Fibroblast of upper back skin (primary cell): ENCODE measurements around the gene SHH.

ENCODE experiments used
- DNase-seq: peaks from one replicate; pipeline ENCODE4 v3.0.0-alpha.2; 2013

The SHH gene

GRCh38 chr7:155811895-155812761, at the start of gene SHH:
SHH (minus strand) TSS chr7:155812463; CDS start chr7:155812122, 341 bp downstream.
- DNase-seq, result no peak

- no peak for DNase-seq
These were observed 49.2 kb upstream of the SHH start for GRCh38 chr7:155861480-155861868.

DNA sequence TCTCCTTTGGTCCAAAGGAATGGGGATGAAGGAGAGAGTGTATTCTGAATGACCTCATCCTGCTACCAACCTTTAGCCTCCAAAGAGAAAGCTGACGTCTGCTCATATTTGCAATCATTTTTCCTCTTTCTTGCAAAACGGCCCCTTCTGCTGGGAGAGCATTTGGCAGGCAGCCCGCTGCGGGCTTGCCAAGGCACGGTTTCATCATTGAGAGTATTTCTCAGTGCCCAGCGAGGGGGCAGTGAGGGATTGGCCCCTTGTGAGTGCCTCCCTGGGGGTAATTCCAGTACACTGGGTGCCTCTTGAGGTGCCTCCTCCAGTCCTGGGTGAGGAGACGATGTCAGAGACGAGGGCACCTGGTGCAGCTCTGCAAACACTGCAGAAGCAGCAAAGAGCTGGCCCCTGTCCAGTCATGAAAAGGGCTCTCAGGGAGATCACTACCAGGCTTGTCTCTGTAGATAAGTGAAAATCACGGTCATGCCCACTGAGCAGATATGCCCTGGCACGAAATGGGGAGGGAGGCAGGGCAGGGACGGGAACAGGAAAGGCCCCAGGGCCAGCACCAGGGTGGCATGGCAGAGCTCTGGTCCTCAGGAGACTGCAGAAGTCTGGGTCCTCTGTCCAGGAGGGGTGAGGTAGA, 48.7 kb upstream of the SHH start:
- no peak for DNase-seq

DNA sequence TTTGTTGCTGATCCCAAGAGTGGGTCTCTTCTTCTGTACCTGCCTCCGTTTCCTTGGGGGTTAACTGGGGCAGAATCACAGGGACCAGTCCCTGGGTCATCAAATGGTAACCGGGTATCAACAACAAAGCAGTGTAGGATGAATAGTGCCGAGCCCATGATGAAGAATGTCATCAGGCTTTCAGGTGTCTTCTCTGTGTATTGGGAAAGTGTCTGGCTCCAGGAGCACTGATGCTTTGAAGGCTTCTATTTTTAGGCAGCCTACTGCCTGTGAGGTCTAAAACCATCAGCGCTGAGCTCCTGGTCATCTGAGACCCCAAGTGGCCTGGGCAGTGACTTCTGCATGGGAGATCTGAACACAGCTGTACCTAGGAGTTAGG, 48.2 kb upstream of the SHH start:
- no peak for DNase-seq

- no peak for DNase-seq
These were observed 46.3 kb upstream of the SHH start for GRCh38 chr7:155858521-155859061.

DNA sequence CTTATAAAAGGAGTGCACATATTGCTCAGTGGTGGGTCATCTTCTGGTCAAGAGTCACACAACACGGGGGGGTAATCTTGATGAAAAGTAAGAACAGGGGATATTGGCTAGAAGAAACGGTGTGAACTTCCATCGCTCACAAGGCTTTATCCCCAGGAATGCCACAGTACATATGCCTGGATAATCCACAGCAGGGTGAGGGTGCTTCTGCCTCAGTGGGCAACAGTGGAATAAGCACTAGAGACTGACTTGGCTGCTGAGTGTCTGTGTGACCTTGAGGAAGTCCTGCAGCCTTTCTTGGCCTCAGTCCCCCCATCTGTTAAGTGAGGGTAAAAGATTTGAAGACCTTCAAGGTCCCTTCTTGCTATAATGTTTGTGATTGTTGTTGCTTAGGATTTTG, 44.9 kb upstream of the SHH start:
- DNase-seq, result no peak

- no peak for DNase-seq
These were observed 44.4 kb upstream of the SHH start for GRCh38 chr7:155856656-155857055.

- DNase-seq, result no peak
These were observed 40.4 kb upstream of the SHH start for GRCh38 chr7:155852426-155853301.

- no peak for DNase-seq
These were observed 39.6 kb upstream of the SHH start for GRCh38 chr7:155851892-155852291.

DNA sequence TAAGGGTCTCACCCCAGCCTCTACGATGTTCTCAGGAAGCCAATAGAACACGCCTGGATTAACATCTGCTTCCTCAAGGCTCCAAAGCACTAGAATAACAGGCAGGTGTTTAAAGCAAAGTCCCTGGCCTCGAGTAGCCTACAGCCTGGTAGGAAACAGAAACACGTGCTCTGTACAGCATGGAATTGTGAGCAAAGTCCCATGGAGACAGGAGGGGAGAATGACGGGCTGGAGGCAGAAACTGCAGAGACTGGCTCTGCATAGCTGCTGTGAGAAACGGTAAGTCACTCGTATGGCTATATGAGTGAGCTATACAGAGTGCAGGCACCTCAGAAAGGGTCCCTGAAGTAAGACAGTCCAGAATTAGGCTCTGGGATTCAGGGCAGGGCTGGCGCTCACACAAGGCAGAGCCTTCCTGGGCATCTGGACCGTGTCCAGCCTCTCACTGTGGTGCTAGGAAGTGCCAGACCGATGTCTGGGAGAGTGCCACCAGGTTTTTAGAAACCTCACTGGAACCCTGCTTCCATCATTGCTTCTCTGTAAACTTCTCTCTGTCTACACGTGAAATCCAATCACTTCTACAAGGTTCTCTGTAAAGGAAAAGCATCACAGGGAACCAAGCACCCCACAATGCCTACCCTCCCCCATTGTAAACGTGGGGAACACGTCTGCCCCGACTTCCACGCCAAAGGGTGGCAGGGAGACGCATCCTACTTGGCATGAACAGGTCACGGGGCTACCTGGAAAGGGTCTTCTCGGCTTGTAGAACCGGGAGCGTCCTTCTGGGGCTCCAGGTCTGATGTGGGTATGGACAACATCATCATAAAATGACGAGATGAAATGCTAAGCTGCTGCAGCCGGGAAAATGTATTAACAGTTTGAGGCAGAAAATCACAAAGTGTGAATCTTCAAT, 38.8 kb upstream of the SHH start:
- no peak for DNase-seq

GRCh38 chr7:155850001-155850436, 37.8 kb upstream of the SHH start:
- no peak for DNase-seq

GRCh38 chr7:155848691-155849669, 36.7 kb upstream of the SHH start:
- no peak for DNase-seq

- DNase-seq, result no peak
These were observed 35.7 kb upstream of the SHH start for GRCh38 chr7:155847821-155848435.

DNA sequence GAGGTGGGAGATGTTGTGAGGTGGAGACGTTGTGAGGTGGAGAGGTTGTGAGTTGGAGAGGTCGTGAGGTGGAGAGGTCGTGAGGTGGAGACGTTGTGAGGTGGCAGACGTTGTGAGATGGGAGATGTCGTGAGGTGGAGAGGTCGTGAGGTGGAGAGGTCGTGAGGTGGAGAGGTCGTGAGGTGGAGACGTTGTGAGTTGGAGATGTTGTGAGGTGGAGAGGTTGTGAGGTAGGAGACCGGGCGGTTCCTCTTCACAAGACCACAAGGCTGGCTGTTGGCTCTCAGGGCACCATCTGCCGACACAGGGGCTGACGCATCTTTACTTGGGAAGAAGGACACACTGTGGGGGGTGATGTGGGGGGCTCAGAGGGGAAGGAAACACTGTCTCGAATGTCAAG, 34.7 kb upstream of the SHH start:
- no peak for DNase-seq

DNA sequence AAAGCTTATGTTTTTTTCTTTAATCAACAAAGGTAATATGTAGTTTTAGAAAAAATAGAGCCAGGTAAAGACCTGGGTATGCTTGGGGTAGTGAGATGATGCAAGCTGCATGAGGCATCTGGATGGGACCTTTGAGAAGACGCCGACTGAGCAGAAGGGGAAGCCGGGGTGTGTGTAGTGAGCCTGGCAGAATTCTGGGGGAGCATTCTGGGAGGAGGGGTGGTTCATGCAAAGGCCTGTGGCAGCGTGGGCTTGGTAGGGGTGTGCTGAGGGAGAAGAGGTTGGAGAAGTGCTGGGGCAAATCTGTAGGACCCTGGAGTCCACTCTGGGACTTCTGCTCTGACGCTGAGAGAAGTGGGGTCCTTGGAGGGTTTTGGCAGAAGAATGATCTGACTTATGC, 33.9 kb upstream of the SHH start:
- no peak for DNase-seq

GRCh38 chr7:155845226-155845625, 33.0 kb upstream of the SHH start:
- no peak for DNase-seq

- DNase-seq, result no peak
These were observed 32.3 kb upstream of the SHH start for GRCh38 chr7:155844526-155844925.

GRCh38 chr7:155844019-155844453, 31.8 kb upstream of the SHH start:
- DNase-seq, result no peak

DNA sequence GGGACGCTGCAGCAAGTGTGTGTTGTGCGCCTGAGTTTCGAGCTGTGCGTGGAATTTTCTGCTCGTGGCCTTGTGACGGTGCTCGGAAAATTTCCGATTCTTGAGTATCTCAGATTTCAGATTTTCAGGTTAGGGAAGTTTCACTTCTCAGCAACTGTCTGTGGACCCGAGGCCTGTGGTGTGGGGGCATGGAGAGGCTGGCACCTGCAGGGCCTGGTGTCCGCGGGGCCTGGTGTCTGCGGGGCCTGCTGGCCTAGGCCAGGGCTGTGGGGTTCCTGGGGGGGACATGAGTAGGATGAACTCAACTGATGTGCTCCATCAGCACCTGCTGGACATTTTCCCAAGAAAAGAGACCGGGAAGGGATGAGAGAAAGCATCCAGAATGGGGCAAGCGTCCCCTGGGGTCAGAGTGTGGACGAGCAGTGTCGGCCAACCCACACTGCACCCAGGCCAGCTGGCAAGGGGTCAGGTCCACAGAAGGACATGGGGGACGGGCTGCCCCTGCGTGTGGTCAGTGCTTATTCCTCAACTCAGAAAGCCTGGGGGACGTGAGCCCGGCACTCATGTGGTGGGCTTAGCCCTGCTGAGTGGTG, 31.3 kb upstream of the SHH start:
- no peak for DNase-seq
